Embryonic facial prominence (tissue), 1 donor: ENCODE data around the gene CBR1.

Experiments
- DNase-seq: peaks from one replicate; pipeline ENCODE4 v3.0.0-alpha.2; 2016; ENCODE audit errors: extremely low spot score

CBR1 gene

GRCh38 chr21:36069713-36070583, at the start of gene CBR1:
CBR1 (plus strand) TSS chr21:36070024; CDS start chr21:36070116, 92 bp downstream.
- DNase-seq: peak; percentile 37

DNA sequence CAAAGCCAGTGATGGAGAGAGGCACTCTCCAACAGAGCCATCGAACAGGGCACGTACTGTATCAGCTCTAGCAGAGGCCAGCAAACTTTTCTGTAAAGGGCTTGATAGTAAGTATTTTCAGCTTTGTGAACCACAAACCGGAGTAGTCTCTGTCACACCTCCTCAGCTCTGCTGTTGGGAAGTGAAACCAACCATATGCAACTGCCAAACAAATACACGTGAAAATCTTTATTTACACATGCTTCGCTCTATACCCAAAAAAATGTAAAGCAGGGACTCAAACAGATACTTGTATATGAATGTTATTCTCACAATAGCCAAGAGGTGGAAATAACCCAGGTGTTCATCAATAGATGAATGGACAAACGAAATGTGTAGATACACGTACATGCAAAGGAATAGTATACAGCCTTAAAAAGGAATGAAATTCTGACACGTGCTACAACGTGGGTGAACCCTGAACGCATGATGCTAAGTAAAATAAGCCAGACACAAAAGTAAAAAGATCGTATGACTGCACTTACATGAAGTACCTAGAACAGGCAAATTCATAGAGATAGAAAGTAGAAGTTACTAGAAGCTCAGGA, 48.5 kb upstream of the CBR1 start:
- DNase-seq: no peak

GRCh38 chr21:36022427-36023091, 47.3 kb upstream of the CBR1 start:
- no peak for DNase-seq

DNA sequence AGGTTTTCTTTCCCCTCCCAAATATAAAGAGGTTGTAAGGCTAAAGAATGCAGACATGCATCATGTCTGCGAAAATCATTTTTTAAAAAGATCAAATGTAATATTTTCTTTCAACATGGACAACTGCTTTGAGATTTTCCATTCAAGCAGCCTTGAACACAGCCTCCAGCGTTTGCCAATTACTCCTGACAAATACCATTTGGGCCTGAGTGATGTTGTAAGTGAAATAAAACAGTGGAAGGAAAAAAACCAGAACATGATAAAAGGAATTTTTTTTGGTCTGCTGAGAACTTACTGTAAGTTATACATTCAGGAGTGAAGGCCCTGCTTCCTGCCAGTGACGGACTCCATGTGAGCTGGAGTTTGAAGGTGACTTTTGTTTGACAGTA, 46.7 kb upstream of the CBR1 start:
- peak; percentile 7 for DNase-seq

DNA sequence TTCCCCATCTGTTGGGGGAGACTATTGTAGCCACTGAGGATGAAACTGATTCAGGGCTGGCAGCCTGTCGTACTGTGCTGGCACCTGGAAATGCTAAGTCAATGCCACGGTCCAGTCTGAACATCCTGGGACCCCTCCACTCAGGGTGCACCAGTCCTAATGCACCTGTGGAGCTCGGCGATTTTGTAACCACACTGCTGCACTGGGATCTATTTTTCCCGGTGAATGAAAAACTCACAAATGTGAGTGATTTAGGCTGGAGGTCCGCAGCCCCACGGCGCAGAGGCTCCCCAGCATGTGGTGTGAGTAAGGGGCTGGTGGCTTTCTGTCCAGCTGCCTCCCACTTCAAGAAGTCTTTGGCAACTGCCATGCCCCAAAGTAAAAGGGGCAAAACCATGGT, 45.0 kb upstream of the CBR1 start:
- no peak for DNase-seq

DNA sequence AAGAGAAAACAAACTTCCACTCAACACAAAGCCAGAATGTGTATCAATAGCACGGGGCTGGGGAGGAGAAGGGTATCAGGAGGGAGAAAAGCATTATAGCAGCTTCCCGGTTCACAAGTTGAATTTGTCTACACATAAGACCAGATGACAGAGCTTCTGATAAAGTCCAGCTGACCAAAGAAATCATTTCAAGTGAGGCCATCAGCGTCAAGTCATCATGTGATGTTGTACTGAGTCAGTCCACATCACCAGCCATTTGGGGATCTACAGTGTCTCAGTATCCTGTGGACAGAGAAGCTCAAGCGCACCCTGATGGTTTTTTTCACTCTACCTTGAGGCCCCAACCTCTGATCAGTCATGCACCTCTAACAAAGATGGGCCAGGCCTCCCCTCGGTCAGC, 42.5 kb upstream of the CBR1 start:
- DNase-seq: no peak

DNA sequence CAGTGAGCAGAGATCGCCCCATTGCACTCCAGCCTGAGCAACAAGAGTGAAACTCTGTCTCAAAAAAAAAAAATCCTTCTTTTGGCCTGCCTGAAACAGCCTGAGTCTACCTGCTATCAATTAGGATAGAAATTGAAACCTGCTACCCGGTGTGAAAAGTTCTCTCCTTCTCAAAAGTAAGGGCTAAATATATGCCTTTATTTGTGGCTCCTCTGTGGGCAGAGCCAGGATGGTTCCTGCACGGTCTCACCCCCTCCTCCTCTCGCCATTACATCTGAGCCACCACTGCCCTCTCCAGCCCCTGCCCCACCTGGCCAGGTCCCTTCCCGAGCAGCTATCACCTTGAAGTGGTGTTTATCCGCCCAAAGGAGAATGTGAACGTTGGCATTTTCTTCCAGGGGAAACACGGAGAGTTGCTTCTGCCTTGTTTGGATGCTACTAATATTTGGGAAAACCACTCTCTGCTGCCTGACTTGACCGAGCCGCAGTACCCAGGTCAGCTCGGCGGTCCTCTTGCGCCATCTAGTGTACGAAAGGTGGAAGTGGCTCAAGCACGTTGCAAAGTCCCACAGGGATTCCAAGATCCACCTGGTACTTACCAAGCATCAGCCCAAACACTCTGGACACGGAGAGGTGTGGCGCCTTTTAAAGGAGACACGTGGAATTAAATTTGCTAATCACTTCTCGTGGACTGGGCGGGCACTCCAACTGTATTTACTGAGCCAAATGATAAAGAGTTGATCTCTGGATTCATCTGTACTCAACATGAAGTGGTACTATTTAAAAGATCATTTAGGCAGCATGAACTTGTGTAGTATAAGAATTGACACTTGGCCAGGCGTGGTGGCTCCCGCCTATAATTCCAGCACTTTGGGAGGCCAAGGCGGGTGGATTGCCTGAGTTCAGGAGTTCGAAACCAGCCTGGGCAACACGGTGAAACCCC, 41.4 kb upstream of the CBR1 start:
- peak; percentile 73 for DNase-seq

- no peak for DNase-seq
These were observed 40.5 kb upstream of the CBR1 start for GRCh38 chr21:36029309-36029708.

DNA sequence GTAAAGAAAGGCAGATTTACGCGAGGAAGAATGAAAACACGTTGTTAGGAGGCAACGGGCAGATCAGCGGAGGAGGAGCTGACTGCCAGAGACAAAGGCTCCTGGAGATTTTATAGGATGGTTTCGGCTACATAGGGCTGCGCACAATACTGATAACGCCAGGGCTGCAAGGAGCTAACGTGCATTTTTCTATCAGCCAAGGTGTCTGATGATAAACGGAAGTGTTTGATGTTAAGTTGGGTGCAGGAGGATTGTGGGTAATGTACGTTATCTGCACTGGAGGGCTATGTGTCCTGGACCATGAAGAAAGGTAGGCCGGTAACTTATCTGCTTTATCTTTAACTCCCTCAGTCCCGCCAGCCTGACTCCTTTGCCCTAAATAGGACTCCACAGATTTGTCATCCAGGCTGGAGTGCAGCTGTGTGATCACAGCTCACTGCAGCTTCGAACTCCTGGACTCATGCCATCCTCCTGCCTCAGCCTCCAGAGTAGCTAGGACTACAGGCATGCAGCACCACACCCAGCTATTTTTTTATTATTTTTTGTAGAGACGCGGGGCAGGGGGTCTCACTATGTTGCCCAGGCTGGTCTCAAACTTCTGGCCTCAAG, 39.1 kb upstream of the CBR1 start:
- no peak for DNase-seq

- no peak for DNase-seq
These were observed 37.0 kb upstream of the CBR1 start for GRCh38 chr21:36032647-36033406.

GRCh38 chr21:36034211-36034913, 35.5 kb upstream of the CBR1 start:
- DNase-seq: no peak

GRCh38 chr21:36035381-36035791, 34.4 kb upstream of the CBR1 start:
- DNase-seq: no peak

DNA sequence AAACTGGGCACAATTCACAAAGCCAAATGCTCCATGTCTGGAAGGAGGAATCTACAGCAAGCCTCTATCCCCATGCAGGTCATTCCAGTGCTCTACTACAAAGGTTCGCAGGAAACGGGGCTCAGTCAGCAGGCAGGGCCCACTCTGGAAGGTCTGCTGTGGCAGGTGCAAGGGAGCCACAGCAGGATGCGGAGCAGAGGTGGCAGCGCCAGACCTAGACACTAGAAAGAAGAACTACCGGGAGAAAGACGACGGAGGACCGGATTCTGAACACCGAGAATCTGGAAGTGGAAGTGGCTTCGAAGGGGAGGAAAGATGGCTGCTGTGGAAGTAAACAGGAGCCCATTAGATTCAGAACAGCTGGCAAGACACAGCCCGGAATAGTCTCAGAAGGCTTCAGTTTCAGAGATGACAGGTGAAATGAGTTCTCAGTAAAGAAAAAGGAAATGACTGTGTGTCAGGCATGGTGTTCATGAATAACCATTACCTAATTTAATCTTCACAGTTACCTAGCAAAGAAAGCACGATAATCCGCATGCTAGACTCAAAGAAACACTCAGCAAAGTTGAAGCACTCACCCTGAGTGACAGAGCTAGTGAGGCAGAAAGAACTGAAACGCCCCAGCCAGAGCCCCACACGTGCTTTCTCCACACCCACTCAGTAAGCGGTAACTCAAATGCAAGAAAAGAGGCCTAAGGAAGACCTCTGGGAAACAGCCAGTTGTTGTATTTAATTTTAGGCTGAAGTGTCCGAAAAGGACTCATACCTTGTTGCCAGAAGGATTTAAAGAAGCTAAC, 30.9 kb upstream of the CBR1 start:
- DNase-seq: no peak

DNA sequence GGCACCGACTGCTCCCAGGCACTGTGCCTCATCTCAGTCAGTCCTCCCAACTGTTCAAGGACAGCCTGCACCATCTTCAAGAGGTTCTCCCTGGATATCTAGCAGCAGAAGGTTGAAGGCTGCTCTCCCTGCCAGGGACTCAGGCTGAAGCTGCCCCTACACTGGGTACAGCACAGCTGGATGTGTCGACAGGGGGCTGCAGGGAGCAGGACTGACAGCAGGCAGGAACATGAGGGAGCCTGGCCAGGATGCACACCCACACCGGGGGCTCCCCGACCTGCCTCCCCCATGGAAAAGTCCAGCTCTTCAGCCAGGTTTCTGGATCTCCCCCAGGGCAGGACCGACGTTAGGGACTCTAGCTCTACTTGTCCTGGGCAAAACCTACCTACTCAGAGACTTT, 30.0 kb upstream of the CBR1 start:
- DNase-seq: no peak

DNA sequence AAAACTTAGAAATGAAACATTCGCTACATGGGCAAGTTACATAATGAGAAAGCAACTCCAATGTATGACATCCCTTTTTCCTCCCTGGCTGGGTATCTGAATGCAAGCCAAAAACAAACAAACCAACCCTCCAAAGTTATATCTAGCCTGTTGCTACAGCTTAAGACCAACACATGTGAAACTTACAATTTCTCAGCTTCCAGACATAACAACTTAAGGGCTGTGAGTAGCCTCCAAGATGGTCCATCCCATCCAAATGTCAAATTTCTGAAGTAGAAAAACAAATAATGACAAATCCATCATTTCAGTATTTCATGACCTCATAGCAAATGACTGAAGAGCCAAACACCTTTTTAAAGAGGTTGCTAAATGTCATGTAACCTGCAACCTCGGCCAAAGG, 29.4 kb upstream of the CBR1 start:
- DNase-seq: no peak

DNA sequence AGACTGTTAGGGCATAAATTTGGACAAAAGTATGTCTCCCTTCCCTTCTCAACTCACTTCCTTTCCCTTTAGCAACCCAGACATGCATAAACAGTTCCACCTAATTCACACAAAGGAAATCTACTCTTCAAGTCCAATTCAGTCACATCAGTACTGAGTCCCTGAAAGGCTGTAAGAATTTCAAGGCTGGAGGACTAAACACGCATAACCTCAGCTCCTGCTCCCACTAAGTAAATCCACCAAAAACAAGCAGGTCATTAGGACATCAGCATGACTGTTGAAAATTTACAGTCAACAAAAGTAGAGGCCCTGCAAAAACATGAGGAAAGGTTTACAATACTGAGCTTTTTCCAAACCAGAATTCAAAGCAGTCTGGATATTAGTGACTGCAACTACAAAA, 27.9 kb upstream of the CBR1 start:
- DNase-seq: no peak

- DNase-seq: no peak
These were observed 25.8 kb upstream of the CBR1 start for GRCh38 chr21:36044056-36044455.

DNA sequence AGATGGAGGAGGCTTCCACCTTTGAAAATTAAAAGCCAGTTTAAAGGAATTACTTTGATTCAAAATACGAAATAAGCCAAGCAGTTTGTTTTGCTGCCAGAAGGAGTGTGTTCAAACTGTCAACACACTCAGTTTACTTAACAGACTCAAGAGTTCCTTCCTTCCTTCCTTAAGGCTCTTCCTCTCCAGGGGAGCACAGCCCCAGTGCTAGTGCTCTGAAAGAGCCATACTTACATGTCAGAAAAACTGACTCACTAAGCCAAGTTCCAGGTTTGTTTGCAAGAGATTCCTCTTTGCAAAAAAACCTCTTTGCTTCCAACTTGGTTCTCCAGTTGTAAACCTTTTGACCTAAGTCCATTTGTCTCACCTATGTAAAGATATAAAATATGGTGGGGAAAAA, 23.8 kb upstream of the CBR1 start:
- DNase-seq: no peak

GRCh38 chr21:36047139-36047538, 22.7 kb upstream of the CBR1 start:
- no peak for DNase-seq
